IMR-90 (cell line): ENCODE measurements around the gene SMO.

Experiments used
- CEBPB ChIP-seq: IDR thresholded peaks from 2 replicates; pipeline ENCODE4 v1.6.1; 2012; ENCODE audit warnings: low read depth, low read length, improper control_type of control experiment
- CHD1 ChIP-seq: IDR thresholded peaks from 2 replicates; pipeline ENCODE4 v1.6.1; 2012; ENCODE audit warnings: low read depth, low read length, improper control_type of control experiment
- NFE2L2 ChIP-seq: fragments of 150-350 bp; IDR thresholded peaks from 2 replicates; pipeline ENCODE4 v1.6.1; 2016; ENCODE audit warnings: low read depth, mild to moderate bottlenecking, low read length
- RAD21 ChIP-seq: IDR thresholded peaks from 2 replicates; pipeline ENCODE4 v1.6.1; 2012; ENCODE audit warnings: low read length, improper control_type of control experiment
- SMC3 ChIP-seq: fragments of 150-350 bp; IDR thresholded peaks from 2 replicates; pipeline ENCODE4 v1.6.1; 2016; ENCODE audit warnings: low read depth, mild to moderate bottlenecking, antibody characterized with exemption, low read length, moderate library complexity
- TF ChIP-seq, protein P1 (sequence below): conservative IDR thresholded peaks from 2 replicates; pipeline ENCODE4 v1.5.1; 2012; ENCODE audit warnings: mild to moderate bottlenecking, low read depth, low read length, improper control_type of control experiment

DNA sequence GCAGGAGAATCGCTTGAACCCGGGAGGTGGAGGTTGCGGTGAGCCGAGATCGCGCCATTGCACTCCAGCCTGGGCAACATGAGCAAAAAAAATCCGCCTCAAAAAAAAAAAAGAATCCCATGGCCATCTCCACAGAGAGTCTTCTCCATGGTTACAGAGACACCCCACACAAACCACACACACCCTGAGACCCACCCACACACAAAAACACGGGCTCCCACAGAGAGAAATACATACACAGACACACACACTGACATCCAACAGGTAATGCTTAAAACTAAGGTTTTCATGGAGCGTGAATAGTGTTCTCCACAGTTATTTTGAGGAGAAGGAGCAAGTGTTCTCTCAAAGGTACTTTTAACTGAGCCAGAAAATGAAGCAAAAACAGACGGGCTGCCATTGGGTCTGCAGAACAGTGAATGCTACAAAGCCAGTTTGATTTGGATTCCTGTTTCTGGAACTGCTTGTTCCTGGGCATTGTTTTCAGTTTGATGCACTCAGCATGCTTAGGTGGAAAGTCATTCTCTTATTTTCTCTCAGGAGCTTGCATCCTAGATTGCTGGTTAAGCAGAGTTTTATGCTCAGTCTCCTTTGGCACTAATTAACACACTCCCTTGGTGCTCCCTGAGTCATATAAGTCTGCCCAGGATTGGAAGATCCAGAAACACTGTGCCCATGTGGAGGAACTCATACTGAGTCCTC lies 51.8 kb downstream of the SMO start:
- TF ChIP-seq, protein P1, sequence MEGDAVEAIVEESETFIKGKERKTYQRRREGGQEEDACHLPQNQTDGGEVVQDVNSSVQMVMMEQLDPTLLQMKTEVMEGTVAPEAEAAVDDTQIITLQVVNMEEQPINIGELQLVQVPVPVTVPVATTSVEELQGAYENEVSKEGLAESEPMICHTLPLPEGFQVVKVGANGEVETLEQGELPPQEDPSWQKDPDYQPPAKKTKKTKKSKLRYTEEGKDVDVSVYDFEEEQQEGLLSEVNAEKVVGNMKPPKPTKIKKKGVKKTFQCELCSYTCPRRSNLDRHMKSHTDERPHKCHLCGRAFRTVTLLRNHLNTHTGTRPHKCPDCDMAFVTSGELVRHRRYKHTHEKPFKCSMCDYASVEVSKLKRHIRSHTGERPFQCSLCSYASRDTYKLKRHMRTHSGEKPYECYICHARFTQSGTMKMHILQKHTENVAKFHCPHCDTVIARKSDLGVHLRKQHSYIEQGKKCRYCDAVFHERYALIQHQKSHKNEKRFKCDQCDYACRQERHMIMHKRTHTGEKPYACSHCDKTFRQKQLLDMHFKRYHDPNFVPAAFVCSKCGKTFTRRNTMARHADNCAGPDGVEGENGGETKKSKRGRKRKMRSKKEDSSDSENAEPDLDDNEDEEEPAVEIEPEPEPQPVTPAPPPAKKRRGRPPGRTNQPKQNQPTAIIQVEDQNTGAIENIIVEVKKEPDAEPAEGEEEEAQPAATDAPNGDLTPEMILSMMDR: no peak
- TF ChIP-seq SMC3: no peak
- no peak for TF ChIP-seq NFE2L2
- TF ChIP-seq RAD21: no peak
- TF ChIP-seq CEBPB: no peak
- TF ChIP-seq CHD1: no peak
